Activated CD8-positive, alpha-beta T cell treated with anti-CD3 and anti-CD28 coated beads for 36 hours (primary cell): ENCODE measurements around the gene TFR2. TPM values are rescaled to one million over a fixed set of nuclear protein-coding genes. Genes with fewer than 3 reads are reported as not detected.

ENCODE experiments used
- ATAC-seq: fragments of 200-7000 bp; cut with Tn5 transposase; one replicate; pipeline ENCODE4 v1.10.0; 2021; ENCODE audit warnings: mild to moderate bottlenecking, moderate library complexity
- CTCF ChIA-PET: fragments of 350-600 bp; sonication (Branson Sonifier 250); formaldehyde crosslinking; loops from one replicate; lab custom pipeline; 2021; ENCODE audit warnings: antibody characterized with exemption; lab: Charles Lee
- POLR2A ChIA-PET: fragments of 350-600 bp; sonication (Branson Sonifier 250); formaldehyde crosslinking; loops from one replicate; lab custom pipeline; 2021; ENCODE audit warnings: antibody characterized with exemption; lab: Charles Lee
- DNase-seq: peaks from one replicate; pipeline ENCODE4 v3.0.0-alpha.2; 2020
- H3K27ac Mint-ChIP-seq: one replicate; pipeline ENCODE4 v1.8.0; 2021; ENCODE audit warnings: mild to moderate bottlenecking, mixed read lengths
- H3K27me3 Mint-ChIP-seq: one replicate; pipeline ENCODE4 v1.8.0; 2021; ENCODE audit warnings: mixed read lengths
- H3K36me3 Mint-ChIP-seq: one replicate; pipeline ENCODE4 v1.8.0; 2021; ENCODE audit warnings: low read depth, mixed read lengths
- H3K4me1 Mint-ChIP-seq: one replicate; pipeline ENCODE4 v1.8.0; 2021; ENCODE audit warnings: low read depth, mixed read lengths
- H3K4me3 Mint-ChIP-seq: one replicate; pipeline ENCODE4 v1.8.0; 2021; ENCODE audit warnings: mild to moderate bottlenecking, moderate library complexity, mixed read lengths
- H3K9me3 Mint-ChIP-seq: one replicate; pipeline ENCODE4 v1.8.0; 2021; ENCODE audit warnings: mixed read lengths
- CTCF ChIP-seq: fragments of 200-600 bp; IDR thresholded peaks from one replicate; pipeline ENCODE4 v1.8.0; 2022; ENCODE audit warnings: antibody characterized with exemption, mild to moderate bottlenecking
- intact Hi-C: fragments of 100-400 bp; cut with micrococcal nuclease; formaldehyde crosslinking; loops from one replicate; pipeline ENCODE4 v1.10.0; 2022
- total RNA-seq, 2 experiments: library from RNA; stranded (reverse); gene quantifications; one replicate each; pipeline ENCODE4 v1.2.3, GENCODE V29; 2021

The TFR2 gene
- total RNA-seq, 2 experiments from 2014 or later, result 11.3 to 11.9 TPM

- DNase-seq, result no peak
- peaks cover 25% of the 10 kb centered on the region for H3K4me1 Mint-ChIP-seq
- TF ChIP-seq CTCF, result no peak
- H3K36me3 Mint-ChIP-seq, result peaks cover under 1% of the 10 kb centered on the region
- ChIA-PET CTCF (interaction anchor here (0.5 to 4.8 kb wide), 6 partner anchors 11 to 454 kb away, joined by 3 to 16 read pairs (median 10); partner anchors contain the start of genes MOSPD3 and POP7), POLR2A (interaction anchor here (1.0 to 2.9 kb wide), 2 partner anchors 13 to 42 kb away, joined by 3 to 13 read pairs; partner anchors contain the start of genes FBXO24 and LRCH4)
- H3K4me3 Mint-ChIP-seq, result peak overlapping the region; percentile 72
- H3K9me3 Mint-ChIP-seq, result no peaks in the 10 kb centered on the region
- peaks cover under 1% of the 10 kb centered on the region for H3K27me3 Mint-ChIP-seq
- H3K27ac Mint-ChIP-seq, result peak overlapping the region; percentile 81
- no peak for ATAC-seq
- intact Hi-C loops, result no loop called here
Observed at GRCh38 chr7:100627238-100627549, 14.2 kb downstream of the TFR2 start.

- DNase-seq (peak; percentile 93), ATAC-seq (peak; percentile 97)
- intact Hi-C loops, result no loop called here
- no peak for TF ChIP-seq CTCF
- H3K36me3 Mint-ChIP-seq, result no peaks in the 10 kb centered on the region
- no peaks in the 10 kb centered on the region for H3K9me3 Mint-ChIP-seq
- CTCF ChIA-PET, result interaction anchor here (1.2 to 4.8 kb wide), 8 partner anchors 8 to 79 kb away, joined by 3 to 16 read pairs (median 6); partner anchors contain the start of genes FBXO24, MOSPD3 and POP7
- peak overlapping the region; percentile 81 for H3K27ac Mint-ChIP-seq
- H3K27me3 Mint-ChIP-seq, result no peaks in the 10 kb centered on the region
- H3K4me1 Mint-ChIP-seq, result peaks cover 23% of the 10 kb centered on the region
- H3K4me3 Mint-ChIP-seq, result peak overlapping the region; percentile 72
- POLR2A ChIA-PET, result interaction anchor here (0.6 to 2.9 kb wide), 7 partner anchors 9 to 54 kb away, joined by 3 to 13 read pairs (median 3); partner anchors contain the start of genes FBXO24 and LRCH4
Observed at GRCh38 chr7:100626530-100627237, 14.7 kb downstream of the TFR2 start.

- no peaks in the 10 kb centered on the region for H3K36me3 Mint-ChIP-seq
- H3K4me3 Mint-ChIP-seq, result peak overlapping the region; percentile 72
- H3K27me3 Mint-ChIP-seq, result no peaks in the 10 kb centered on the region
- no peaks in the 10 kb centered on the region for H3K9me3 Mint-ChIP-seq
- ATAC-seq, result no peak
- DNase-seq, result no peak
- intact Hi-C loops, result no loop called here
- H3K27ac Mint-ChIP-seq, result no peak overlapping the region
- ChIA-PET CTCF (interaction anchor here (1.2 to 4.8 kb wide), 8 partner anchors 8 to 79 kb away, joined by 3 to 16 read pairs (median 6); partner anchors contain the start of genes FBXO24, MOSPD3 and POP7), POLR2A (interaction anchor here (0.6 to 2.9 kb wide), 9 partner anchors 9 to 149 kb away, joined by 3 to 13 read pairs (median 3); partner anchors contain the start of genes FBXO24 and LRCH4)
- TF ChIP-seq CTCF, result no peak
- peaks cover 23% of the 10 kb centered on the region for H3K4me1 Mint-ChIP-seq
Observed at GRCh38 chr7:100626055-100626454, 15.3 kb downstream of the TFR2 start.

GRCh38 chr7:100623951-100624824, 17.2 kb downstream of the TFR2 start:
- Mint-ChIP-seq H3K4me1 (peaks cover 14% of the 10 kb centered on the region), H3K27ac (no peak overlapping the region), H3K4me3 (no peak overlapping the region), H3K9me3 (no peaks in the 10 kb centered on the region), H3K27me3 (no peaks in the 10 kb centered on the region), H3K36me3 (no peaks in the 10 kb centered on the region)
- ATAC-seq (no peak), DNase-seq (no peak)
- TF ChIP-seq CTCF, result no peak
- ChIA-PET POLR2A (interaction anchor here (1.4 kb wide), 1 partner anchor 10 kb away, joined by 6 read pairs; no protein-coding TSS in a partner anchor), CTCF (interaction anchor here (1.4 to 4.8 kb wide), 3 partner anchors 9 to 81 kb away, joined by 3 to 16 read pairs (median 10); partner anchors contain the start of gene POP7)
- intact Hi-C loops, result no loop called here
